Femur (tissue), 1 donor: ENCODE results near the gene CRB2.
A peak's percentile ranks its signal among the peaks of the same experiment; 100 is the strongest.

Experiments used
- DNase-seq: peaks from one replicate; pipeline ENCODE4 v3.0.0-alpha.2; 2017

The CRB2 gene

GRCh38 chr9:123365881-123366528 is 10.0 kb downstream of the CRB2 start:
- DNase-seq, result no peak

- DNase-seq, result no peak
These were observed 12.0 kb downstream of the CRB2 start for GRCh38 chr9:123368023-123368422.

GRCh38 chr9:123368536-123369153 is 12.6 kb downstream of the CRB2 start:
- no peak for DNase-seq

- DNase-seq, result no peak
These were observed 13.3 kb downstream of the CRB2 start for GRCh38 chr9:123369296-123369695.

- no peak for DNase-seq
These were observed 14.1 kb downstream of the CRB2 start for GRCh38 chr9:123370108-123370507.

- no peak for DNase-seq
These were observed 14.7 kb downstream of the CRB2 start for GRCh38 chr9:123370526-123371227.

- DNase-seq, result no peak
These were observed 15.2 kb downstream of the CRB2 start for GRCh38 chr9:123371228-123371584.

GRCh38 chr9:123371805-123372590 is 16.0 kb downstream of the CRB2 start:
- DNase-seq, result no peak

GRCh38 chr9:123372766-123373446 is 16.9 kb downstream of the CRB2 start:
- DNase-seq, result no peak

GRCh38 chr9:123373447-123373923 is 17.5 kb downstream of the CRB2 start:
- no peak for DNase-seq

- DNase-seq, result no peak
These were observed 17.9 kb downstream of the CRB2 start for GRCh38 chr9:123373946-123374345.

- DNase-seq, result peak; percentile 59
These were observed 19.6 kb downstream of the CRB2 start for GRCh38 chr9:123375469-123376132.

GRCh38 chr9:123376218-123377071 is 20.4 kb downstream of the CRB2 start:
- DNase-seq, result no peak

GRCh38 chr9:123377211-123377971 is 21.4 kb downstream of the CRB2 start:
- no peak for DNase-seq

GRCh38 chr9:123378025-123378424 is 22.0 kb downstream of the CRB2 start:
- no peak for DNase-seq

- no peak for DNase-seq
These were observed 23.1 kb downstream of the CRB2 start for GRCh38 chr9:123378956-123379660.

GRCh38 chr9:123380852-123381705 is 25.1 kb downstream of the CRB2 start:
- no peak for DNase-seq

- DNase-seq, result no peak
These were observed 26.9 kb downstream of the CRB2 start for GRCh38 chr9:123382653-123383511.
